ENCODE results near the gene STAB2.
"Not testable (repeated sequence)": the region's sequence is repeated elsewhere in the genome, so short reads cannot be mapped to it uniquely, and the experiment has no call there.

Gene STAB2

DNA sequence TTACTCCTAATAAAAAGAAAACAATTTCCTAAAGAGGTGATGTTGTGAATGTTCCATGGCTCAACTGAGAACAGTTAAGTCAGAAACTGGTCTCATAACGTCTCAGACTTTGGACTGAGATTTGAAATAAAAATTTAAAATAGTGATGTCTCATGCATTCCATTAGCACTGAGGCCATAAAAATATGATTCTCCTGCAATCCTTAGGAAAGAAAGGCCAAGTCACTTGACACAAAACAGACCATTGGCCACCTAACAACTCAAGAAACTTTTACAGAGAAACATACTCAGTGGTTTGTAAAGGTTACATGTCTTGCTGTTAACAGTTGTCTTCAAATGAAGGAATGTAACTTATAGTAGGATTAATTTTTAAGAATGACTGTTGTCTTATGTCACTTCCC, 58.1 kb downstream of the STAB2 start:
- Histone ChIP-seq H3K4me1 (ENCODE audit: insufficient read depth, low read length) (no peaks in the 10 kb centered on the region), H3K36me3 (ENCODE audit: insufficient read depth, low read length) (no peaks in the 10 kb centered on the region), H3K9ac (ENCODE audit: low read depth, low read length) (no peak overlapping the region), H3K9me3 (ENCODE audit: control insufficient read depth, insufficient read depth, low read length) (0 out of 2 replicates have a peak, but pooled peaks cover under 1% of the 10 kb centered on the region)

- no peaks in the 10 kb centered on the region for H3K36me3 ChIP-seq (ENCODE audit: insufficient read depth, low read length)
- no peaks in the 10 kb centered on the region for H3K9me3 ChIP-seq (ENCODE audit: control insufficient read depth, insufficient read depth, low read length)
- H3K9ac ChIP-seq (ENCODE audit: low read depth, low read length), result no peak overlapping the region
- H3K4me1 ChIP-seq (ENCODE audit: insufficient read depth, low read length), result no peaks in the 10 kb centered on the region
These were observed 60.2 kb downstream of the STAB2 start for GRCh38 chr12:103647267-103647666.

GRCh38 chr12:103652808-103653207, 65.7 kb downstream of the STAB2 start:
- Histone ChIP-seq H3K36me3 (ENCODE audit: insufficient read depth, low read length) (no peaks in the 10 kb centered on the region), H3K4me1 (ENCODE audit: insufficient read depth, low read length) (peaks cover 3% of the 10 kb centered on the region; the same call in 1 of the 2 replicates), H3K9ac (ENCODE audit: low read depth, low read length) (no peak overlapping the region), H3K9me3 (ENCODE audit: control insufficient read depth, insufficient read depth, low read length) (no peaks in the 10 kb centered on the region)

DNA sequence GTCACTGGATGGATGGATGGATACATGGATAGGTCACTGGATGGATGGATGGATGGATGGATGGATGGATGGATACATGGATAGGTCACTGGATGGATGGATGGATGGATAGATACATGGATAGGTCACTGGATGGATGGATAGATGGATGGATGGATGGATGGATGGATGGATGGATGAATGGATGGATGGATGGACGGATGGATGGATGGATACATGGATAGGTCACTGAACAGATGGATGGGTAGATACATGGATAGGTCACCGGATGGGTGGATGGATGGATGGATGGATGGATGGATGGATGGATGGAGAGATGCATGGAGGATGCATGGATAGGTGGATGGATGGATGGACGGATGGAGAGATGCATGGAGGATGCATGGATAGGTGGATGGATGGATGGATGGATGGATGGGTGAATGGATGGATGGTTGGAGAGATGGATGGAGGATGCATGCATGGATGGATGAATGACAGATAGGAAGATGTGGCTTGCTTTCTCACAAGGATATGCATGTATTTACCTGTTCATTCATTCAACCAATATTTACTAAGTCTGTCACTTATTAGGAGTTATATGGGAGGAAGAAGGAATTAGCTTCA, 66.6 kb downstream of the STAB2 start:
- not testable (repeated sequence) for H3K9me3 ChIP-seq (ENCODE audit: control insufficient read depth, insufficient read depth, low read length); H3K36me3 ChIP-seq (ENCODE audit: insufficient read depth, low read length); H3K4me1 ChIP-seq (ENCODE audit: insufficient read depth, low read length); H3K9ac ChIP-seq (ENCODE audit: low read depth, low read length)

DNA sequence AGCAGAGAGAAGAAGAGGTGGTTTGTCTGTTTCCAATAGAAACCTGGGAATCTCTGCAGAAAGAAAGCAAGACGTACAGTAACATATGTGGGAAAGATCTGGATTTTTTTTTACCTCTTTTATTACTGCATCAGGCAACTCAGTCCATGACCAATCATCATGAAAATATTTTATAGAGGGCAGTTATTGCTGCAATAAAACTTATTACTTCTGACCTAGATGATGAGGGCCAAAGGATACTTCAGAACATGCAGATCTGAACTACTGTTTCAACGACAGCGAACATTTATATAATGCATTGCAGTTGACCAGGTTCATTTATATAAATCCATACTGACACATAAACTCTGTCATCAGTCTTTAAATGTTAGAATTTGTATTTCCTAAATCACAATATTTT, 67.7 kb downstream of the STAB2 start:
- no peaks in the 10 kb centered on the region for H3K36me3 ChIP-seq (ENCODE audit: insufficient read depth, low read length)
- no peaks in the 10 kb centered on the region for H3K9me3 ChIP-seq (ENCODE audit: control insufficient read depth, insufficient read depth, low read length)
- no peak overlapping the region for H3K9ac ChIP-seq (ENCODE audit: low read depth, low read length)
- H3K4me1 ChIP-seq (ENCODE audit: insufficient read depth, low read length), result peaks cover 6% of the 10 kb centered on the region; the same call in 1 of the 2 replicates

- peaks cover 6% of the 10 kb centered on the region; the same call in 1 of the 2 replicates for H3K4me1 ChIP-seq (ENCODE audit: insufficient read depth, low read length)
These were observed 69.2 kb downstream of the STAB2 start for GRCh38 chr12:103656291-103656690.

GRCh38 chr12:103657331-103657730, 70.3 kb downstream of the STAB2 start:
- Histone ChIP-seq H3K36me3 (ENCODE audit: insufficient read depth, low read length) (no peaks in the 10 kb centered on the region), H3K4me1 (ENCODE audit: insufficient read depth, low read length) (peaks cover 6% of the 10 kb centered on the region; the same call in 1 of the 2 replicates), H3K9me3 (ENCODE audit: control insufficient read depth, insufficient read depth, low read length) (no peaks in the 10 kb centered on the region), H3K9ac (ENCODE audit: low read depth, low read length) (no peak overlapping the region)

More at GRCh38 chr12:103656291-103656690, 69.2 kb downstream of the STAB2 start:
- Histone ChIP-seq H3K9me3 (ENCODE audit: control insufficient read depth, insufficient read depth, low read length) (no peaks in the 10 kb centered on the region), H3K36me3 (ENCODE audit: insufficient read depth, low read length) (no peaks in the 10 kb centered on the region), H3K9ac (ENCODE audit: low read depth, low read length) (no peak overlapping the region)

DNA sequence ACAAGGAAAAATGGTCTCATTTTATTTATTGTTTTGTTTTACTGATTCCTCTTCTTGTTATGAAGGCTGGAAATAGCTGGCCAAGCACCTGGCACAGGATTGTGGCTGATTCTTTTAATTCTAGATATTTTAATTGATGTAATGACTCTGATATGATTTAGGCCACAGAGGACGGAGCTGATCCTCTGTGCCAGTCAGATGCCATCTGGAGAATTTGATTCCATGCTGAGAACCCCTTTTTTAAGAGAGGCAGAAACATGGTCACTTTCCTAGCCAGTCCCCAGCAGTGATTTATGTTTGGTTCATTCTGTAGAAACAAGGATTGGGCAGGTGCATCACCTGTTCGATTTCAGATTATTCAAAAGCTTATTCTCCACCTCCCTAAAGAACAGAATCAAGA, 77.6 kb downstream of the STAB2 start:
- Histone ChIP-seq H3K36me3 (ENCODE audit: insufficient read depth, low read length) (no peaks in the 10 kb centered on the region), H3K9ac (ENCODE audit: low read depth, low read length) (no peak overlapping the region), H3K4me1 (ENCODE audit: insufficient read depth, low read length) (peaks cover 6% of the 10 kb centered on the region; the same call in 1 of the 2 replicates), H3K9me3 (ENCODE audit: control insufficient read depth, insufficient read depth, low read length) (no peaks in the 10 kb centered on the region)

- H3K36me3 ChIP-seq (ENCODE audit: insufficient read depth, low read length), result no peaks in the 10 kb centered on the region
- no peaks in the 10 kb centered on the region for H3K9me3 ChIP-seq (ENCODE audit: control insufficient read depth, insufficient read depth, low read length)
- H3K9ac ChIP-seq (ENCODE audit: low read depth, low read length), result no peak overlapping the region
- peaks cover 10% of the 10 kb centered on the region; the same call in 1 of the 2 replicates for H3K4me1 ChIP-seq (ENCODE audit: insufficient read depth, low read length)
These were observed 78.9 kb downstream of the STAB2 start for GRCh38 chr12:103665971-103666370.

GRCh38 chr12:103667125-103667524, 80.1 kb downstream of the STAB2 start:
- Histone ChIP-seq H3K9me3 (ENCODE audit: control insufficient read depth, insufficient read depth, low read length) (no peaks in the 10 kb centered on the region), H3K36me3 (ENCODE audit: insufficient read depth, low read length) (no peaks in the 10 kb centered on the region), H3K9ac (ENCODE audit: low read depth, low read length) (no peak overlapping the region), H3K4me1 (ENCODE audit: insufficient read depth, low read length) (peaks cover 10% of the 10 kb centered on the region; the same call in 1 of the 2 replicates)

- no peaks in the 10 kb centered on the region for H3K36me3 ChIP-seq (ENCODE audit: insufficient read depth, low read length)
- no peak overlapping the region for H3K9ac ChIP-seq (ENCODE audit: low read depth, low read length)
- H3K9me3 ChIP-seq (ENCODE audit: control insufficient read depth, insufficient read depth, low read length), result no peaks in the 10 kb centered on the region
- peaks cover 14% of the 10 kb centered on the region; the same call in 1 of the 2 replicates for H3K4me1 ChIP-seq (ENCODE audit: insufficient read depth, low read length)
These were observed 81.4 kb downstream of the STAB2 start for GRCh38 chr12:103668520-103668919.

DNA sequence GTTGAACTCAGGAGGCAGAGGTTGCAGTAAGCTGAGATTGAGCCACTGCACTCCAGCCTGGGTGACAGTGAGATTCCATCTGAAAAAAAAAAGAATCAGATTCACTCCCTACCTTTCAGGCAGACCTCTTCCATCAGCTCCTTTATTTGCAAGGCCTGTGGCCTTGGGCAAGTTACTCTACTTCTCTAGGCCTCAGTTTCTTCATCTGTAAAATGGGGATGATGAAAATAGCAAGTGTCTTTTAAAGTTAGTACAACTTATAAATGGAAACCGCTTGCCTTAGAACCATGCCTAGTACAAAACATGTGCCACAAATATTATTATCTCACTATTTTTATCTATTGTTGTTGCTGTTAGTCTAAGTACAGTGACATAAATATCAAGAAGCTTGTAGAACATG, 84.3 kb downstream of the STAB2 start:
- H3K9me3 ChIP-seq (ENCODE audit: control insufficient read depth, insufficient read depth, low read length), result no peaks in the 10 kb centered on the region
- H3K4me1 ChIP-seq (ENCODE audit: insufficient read depth, low read length), result peaks cover 11% of the 10 kb centered on the region; the same call in 1 of the 2 replicates
- no peaks in the 10 kb centered on the region for H3K36me3 ChIP-seq (ENCODE audit: insufficient read depth, low read length)
- no peak overlapping the region for H3K9ac ChIP-seq (ENCODE audit: low read depth, low read length)

DNA sequence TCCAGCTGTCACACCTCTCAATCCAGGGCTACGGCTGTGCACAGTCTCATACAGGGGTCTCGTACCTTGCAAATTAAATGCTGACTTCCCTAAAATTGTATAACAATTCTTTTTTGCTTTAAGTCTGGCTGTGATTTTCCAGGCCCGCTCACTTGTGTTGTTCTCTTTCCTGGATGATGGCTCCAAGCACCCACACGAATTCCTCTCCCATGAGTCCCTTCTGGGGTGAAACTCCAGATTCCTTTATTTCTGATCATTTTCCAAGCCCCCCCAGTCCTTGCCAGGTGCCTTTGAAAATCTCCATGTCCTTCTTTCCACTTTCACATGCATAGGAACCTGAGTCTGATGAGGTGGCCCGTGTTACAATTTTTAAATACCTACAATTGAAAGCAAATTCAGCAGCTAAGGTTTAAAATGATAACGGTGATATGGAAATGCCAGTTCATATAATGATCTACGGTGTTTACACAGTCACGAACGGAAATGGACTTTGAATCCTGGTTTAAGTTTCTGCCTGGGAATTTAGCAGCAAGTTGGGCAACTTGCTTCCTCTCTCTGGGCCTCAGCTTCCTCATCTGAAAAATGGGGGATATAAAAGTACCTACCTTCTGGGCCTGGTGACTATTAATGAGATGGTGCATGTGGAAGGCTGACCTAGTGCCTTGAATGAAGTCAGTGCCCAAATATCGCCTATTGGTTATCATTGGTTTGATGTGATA, 85.5 kb downstream of the STAB2 start:
- no peaks in the 10 kb centered on the region for H3K9me3 ChIP-seq (ENCODE audit: control insufficient read depth, insufficient read depth, low read length)
- H3K9ac ChIP-seq (ENCODE audit: low read depth, low read length), result no peak overlapping the region
- H3K36me3 ChIP-seq (ENCODE audit: insufficient read depth, low read length), result no peaks in the 10 kb centered on the region
- H3K4me1 ChIP-seq (ENCODE audit: insufficient read depth, low read length), result peaks cover 11% of the 10 kb centered on the region; the same call in 1 of the 2 replicates

DNA sequence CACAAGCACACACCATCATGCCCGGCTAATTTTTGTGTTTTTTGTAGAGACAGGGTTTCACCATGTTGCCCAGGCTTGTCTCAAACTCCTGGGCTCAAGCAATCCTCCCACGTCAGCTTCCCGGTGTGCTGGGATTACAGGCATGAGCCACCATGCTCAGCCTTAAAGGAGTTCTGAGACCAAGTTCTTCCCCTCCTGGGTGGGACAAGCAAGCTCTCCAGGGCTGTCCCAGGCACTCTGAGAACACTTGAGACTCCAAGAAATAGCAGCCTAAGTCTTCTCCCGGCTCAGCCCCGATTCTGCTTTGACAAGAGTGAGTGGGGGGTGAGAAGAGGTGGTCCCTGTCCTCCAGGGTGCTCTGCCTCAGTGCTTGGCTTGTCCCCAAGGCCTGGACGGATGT, 86.4 kb downstream of the STAB2 start:
- H3K9me3 ChIP-seq (ENCODE audit: control insufficient read depth, insufficient read depth, low read length), result no peaks in the 10 kb centered on the region
- H3K9ac ChIP-seq (ENCODE audit: low read depth, low read length), result no peak overlapping the region
- H3K36me3 ChIP-seq (ENCODE audit: insufficient read depth, low read length), result no peaks in the 10 kb centered on the region
- H3K4me1 ChIP-seq (ENCODE audit: insufficient read depth, low read length), result peaks cover 11% of the 10 kb centered on the region; the same call in 1 of the 2 replicates

DNA sequence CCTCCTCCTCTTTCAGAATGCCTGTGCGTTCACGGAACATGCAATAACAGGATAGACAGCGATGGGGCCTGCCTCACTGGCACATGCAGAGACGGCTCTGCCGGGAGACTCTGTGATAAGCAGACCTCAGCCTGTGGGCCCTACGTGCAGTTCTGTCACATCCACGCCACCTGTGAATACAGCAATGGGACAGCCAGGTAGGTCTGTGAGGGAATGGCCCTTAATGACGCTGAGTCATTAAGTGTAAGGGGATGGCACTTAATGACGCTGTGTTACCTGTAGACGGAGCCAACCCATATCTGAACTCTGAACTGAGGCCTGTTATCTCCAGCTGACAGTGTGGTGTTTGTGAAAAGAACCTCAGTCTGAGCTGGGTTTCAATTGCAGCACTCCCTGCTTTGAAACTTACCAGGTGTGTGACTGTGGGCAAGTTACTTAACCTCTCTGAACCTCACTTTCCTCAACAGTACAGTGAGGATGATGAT, 86.9 kb downstream of the STAB2 start:
- peaks cover 11% of the 10 kb centered on the region; the same call in 1 of the 2 replicates for H3K4me1 ChIP-seq (ENCODE audit: insufficient read depth, low read length)
- no peaks in the 10 kb centered on the region for H3K9me3 ChIP-seq (ENCODE audit: control insufficient read depth, insufficient read depth, low read length)
- no peaks in the 10 kb centered on the region for H3K36me3 ChIP-seq (ENCODE audit: insufficient read depth, low read length)
- H3K9ac ChIP-seq (ENCODE audit: low read depth, low read length), result no peak overlapping the region
